Muscle layer of colon (tissue), 2 donors: ENCODE data around the gene PCDHGA8.
A peak's percentile ranks its signal among the peaks of the same experiment; 100 is the strongest.
"Not testable (repeated sequence)": the region's sequence is repeated elsewhere in the genome, so short reads cannot be mapped to it uniquely, and the experiment has no call there.

Source experiments
- H3K27ac ChIP-seq: one replicate; pipeline ENCODE4 v1.7.0; 2013; ENCODE audit warnings: low read depth, mild to moderate bottlenecking, low read length, moderate library complexity
- H3K27me3 ChIP-seq, 2 donors: one replicate each; pipeline ENCODE4 v1.7.0; 2013; ENCODE audit warnings: low read length in 2 of 2, mild to moderate bottlenecking in 2 of 2; ENCODE audit not compliant: insufficient read depth in 2 of 2, control insufficient read depth in 1 of 2
- H3K36me3 ChIP-seq: one replicate; pipeline ENCODE4 v1.7.0; 2013; ENCODE audit warnings: mild to moderate bottlenecking, low read length; ENCODE audit not compliant: insufficient read depth
- H3K4me1 ChIP-seq: one replicate; pipeline ENCODE4 v1.7.0; 2013; ENCODE audit warnings: mild to moderate bottlenecking, low read length; ENCODE audit not compliant: insufficient read depth
- H3K4me3 ChIP-seq, 2 donors: one replicate each; pipeline ENCODE4 v1.7.0; 2013; ENCODE audit warnings: low read length in 2 of 2, low read depth in 1 of 2, mild to moderate bottlenecking in 1 of 2, moderate library complexity in 1 of 2
- H3K9ac ChIP-seq: one replicate; pipeline ENCODE4 v1.7.0; 2013; ENCODE audit warnings: low read length
- H3K9me3 ChIP-seq: one replicate; pipeline ENCODE4 v1.7.0; 2013; ENCODE audit warnings: mild to moderate bottlenecking, low read length
- donor health status: abdominal sarcoma.
- donor health status: Adenocarcinoma of cecum.

PCDHGA8 gene

DNA sequence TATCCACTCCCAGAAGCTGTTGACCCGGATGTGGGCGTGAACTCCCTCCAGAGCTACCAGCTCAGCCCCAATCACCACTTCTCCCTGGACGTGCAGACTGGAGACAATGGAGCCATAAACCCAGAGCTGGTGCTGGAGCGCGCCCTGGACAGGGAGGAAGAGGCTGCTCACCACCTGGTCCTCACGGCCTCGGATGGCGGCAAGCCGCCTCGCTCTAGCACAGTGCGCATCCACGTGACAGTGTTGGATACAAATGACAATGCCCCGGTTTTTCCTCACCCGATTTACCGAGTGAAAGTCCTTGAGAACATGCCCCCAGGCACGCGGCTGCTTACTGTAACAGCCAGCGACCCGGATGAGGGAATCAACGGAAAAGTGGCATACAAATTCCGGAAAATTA, 834 bp downstream of the PCDHGA8 start:
- H3K9ac ChIP-seq, result no peak overlapping the region
- H3K27me3 ChIP-seq, result no peaks in the 10 kb centered on the region
- no peaks in the 10 kb centered on the region for H3K36me3 ChIP-seq
- H3K27ac ChIP-seq, result no peak overlapping the region
- H3K4me3 ChIP-seq, result no peak overlapping the region
- peaks cover 69% of the 10 kb centered on the region for H3K9me3 ChIP-seq
- H3K4me1 ChIP-seq, result no peaks in the 10 kb centered on the region

DNA sequence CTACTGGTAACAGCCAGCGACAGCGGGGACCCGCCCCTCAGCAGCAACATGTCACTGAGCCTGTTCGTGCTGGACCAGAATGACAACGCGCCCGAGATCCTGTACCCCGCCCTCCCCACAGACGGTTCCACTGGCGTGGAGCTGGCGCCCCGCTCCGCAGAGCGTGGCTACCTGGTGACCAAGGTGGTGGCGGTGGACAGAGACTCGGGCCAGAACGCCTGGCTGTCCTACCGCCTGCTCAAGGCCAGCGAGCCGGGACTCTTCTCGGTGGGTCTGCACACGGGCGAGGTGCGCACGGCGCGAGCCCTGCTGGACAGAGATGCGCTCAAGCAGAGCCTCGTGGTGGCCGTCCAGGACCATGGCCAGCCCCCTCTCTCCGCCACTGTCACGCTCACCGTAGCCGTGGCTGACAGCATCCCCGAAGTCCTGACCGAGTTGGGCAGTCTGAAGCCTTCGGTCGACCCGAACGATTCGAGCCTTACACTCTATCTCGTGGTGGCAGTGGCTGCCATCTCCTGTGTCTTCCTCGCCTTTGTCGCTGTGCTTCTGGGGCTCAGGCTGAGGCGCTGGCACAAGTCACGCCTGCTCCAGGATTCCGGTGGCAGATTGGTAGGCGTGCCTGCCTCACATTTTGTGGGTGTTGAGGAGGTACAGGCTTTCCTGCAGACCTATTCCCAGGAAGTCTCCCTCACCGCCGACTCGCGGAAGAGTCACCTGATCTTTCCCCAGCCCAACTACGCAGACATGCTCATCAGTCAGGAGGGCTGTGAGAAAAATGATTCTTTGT, 2.2 kb downstream of the PCDHGA8 start:
- H3K36me3 ChIP-seq, H3K9ac ChIP-seq, H3K27ac ChIP-seq, H3K4me3 ChIP-seq, H3K27me3 ChIP-seq, H3K4me1 ChIP-seq: not testable (repeated sequence)
- peaks cover 71% of the 10 kb centered on the region for H3K9me3 ChIP-seq

DNA sequence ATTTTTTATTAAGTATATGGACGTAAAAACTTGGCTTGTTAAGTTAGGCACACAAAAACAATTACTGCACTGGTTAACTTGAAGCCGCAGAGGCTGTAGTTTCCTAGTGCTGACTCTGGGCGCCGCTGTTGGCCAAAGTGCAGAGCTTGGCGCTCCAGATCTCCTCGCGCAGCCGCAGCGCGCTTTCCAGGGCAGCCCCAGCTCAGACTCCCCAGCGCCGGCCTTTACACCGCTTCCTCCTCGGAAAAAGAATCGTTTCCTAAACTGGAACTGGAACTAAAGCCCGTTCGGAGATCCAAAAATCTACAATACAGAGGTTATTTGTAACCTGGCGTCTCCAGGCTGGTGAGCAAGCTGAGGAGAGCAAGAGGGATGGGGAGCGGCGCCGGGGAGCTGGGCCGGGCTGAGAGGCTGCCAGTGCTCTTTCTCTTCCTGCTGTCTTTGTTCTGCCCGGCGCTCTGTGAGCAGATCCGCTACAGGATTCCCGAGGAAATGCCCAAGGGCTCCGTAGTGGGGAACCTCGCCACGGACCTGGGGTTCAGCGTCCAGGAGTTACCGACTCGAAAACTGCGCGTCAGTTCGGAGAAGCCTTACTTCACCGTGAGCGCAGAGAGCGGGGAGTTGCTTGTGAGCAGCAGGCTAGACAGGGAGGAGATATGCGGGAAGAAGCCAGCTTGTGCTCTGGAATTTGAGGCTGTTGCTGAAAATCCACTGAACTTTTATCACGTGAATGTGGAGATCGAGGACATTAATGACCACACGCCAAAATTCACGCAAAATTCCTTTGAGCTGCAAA, 5.5 kb downstream of the PCDHGA8 start, which contains the start of gene PCDHGB5:
Gene PCDHGB5, plus strand, starts transcription at position 192 of the 796 bp plus-strand sequence. Its CDS starts 181 bp downstream, at position 373.
- not testable (repeated sequence) for H3K9ac ChIP-seq, H3K4me1 ChIP-seq, H3K27me3 ChIP-seq, H3K36me3 ChIP-seq, H3K27ac ChIP-seq
- Histone ChIP-seq H3K4me3 (peak within 1 kb of the TSS; percentile 20 to 22), H3K9me3 (peaks cover 71% of the 10 kb centered on the region)

DNA sequence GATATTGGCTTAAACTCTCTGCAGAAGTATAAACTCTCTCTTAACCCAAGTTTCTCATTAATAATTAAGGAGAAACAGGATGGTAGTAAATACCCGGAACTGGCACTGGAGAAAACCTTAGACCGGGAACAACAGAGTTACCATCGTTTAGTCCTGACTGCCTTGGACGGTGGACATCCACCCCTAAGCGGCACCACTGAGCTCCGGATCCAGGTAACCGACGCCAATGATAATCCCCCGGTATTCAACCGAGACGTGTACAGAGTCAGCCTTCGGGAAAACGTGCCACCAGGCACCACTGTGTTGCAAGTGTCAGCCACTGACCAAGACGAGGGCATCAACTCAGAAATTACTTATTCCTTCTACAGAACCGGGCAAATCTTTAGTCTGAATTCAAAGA, 6.2 kb downstream of the PCDHGA8 start:
- Histone ChIP-seq H3K4me1 (no peaks in the 10 kb centered on the region), H3K27me3 (no peaks in the 10 kb centered on the region), H3K9ac (no peak overlapping the region), H3K27ac (no peak overlapping the region), H3K9me3 (peaks cover 71% of the 10 kb centered on the region), H3K4me3 (peak overlapping the region in 1 of 2 donors; percentile 22), H3K36me3 (no peaks in the 10 kb centered on the region)

DNA sequence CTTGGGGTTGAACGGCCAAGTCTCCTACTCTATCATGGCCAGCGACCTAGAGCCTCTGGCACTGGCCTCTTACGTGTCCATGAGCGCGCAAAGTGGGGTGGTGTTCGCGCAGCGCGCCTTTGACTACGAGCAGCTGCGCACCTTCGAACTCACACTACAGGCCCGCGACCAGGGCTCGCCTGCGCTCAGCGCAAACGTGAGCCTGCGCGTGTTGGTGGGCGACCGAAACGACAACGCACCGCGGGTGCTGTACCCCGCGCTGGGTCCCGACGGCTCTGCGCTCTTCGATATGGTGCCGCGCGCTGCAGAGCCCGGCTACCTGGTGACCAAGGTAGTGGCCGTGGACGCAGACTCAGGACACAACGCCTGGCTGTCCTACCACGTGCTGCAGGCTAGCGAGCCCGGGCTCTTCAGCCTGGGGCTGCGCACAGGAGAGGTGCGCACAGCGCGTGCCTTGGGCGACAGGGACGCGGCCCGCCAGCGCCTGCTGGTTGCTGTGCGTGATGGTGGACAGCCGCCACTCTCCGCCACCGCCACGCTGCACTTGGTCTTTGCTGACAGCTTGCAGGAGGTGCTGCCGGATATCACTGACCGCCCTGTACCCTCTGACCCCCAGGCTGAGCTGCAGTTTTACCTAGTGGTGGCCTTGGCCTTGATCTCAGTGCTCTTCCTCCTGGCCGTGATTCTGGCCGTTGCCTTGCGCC, 7.3 kb downstream of the PCDHGA8 start:
- Histone ChIP-seq H3K27me3 (no peaks in the 10 kb centered on the region), H3K4me3 (peak overlapping the region; percentile 11 to 22), H3K4me1 (no peaks in the 10 kb centered on the region), H3K36me3 (no peaks in the 10 kb centered on the region), H3K9ac (no peak overlapping the region), H3K27ac (no peak overlapping the region), H3K9me3 (peaks cover 70% of the 10 kb centered on the region)

DNA sequence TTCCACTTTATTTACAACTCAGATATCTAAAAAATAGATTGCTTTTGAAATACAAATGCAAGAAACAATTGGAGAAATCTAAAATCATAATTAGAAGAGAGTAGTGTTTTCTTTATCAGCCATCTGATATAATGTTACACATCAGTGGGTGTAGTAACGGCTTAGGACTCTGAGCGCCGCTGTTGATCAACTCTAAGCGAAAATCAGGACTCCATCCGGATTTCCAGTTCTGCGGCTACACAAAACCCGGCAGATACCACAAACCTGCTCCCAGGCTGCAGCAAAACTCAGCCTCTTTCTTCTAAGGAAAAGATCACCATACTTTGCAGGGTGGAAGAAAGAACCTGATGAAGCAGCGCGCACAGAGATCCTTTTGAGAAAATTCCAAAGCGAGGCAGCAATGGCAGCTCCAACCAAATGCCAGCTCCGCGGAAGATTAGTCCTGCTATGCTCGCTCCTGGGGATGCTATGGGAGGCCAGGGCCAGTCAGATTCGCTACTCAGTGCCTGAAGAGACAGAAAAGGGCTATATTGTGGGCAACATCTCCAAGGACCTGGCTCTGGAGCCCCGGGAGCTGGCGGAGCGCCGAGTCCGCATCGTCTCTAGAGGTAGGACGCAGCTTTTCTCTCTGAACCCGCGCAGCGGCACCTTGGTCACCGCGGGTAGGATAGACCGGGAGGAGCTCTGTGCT, 10.3 kb downstream of the PCDHGA8 start, which contains the start of gene PCDHGA9:
Gene PCDHGA9, plus strand, starts transcription at position 226 of the 691 bp plus-strand sequence. Its CDS starts 175 bp downstream, at position 401.
- H3K4me1 ChIP-seq, result no peaks in the 10 kb centered on the region
- H3K9ac ChIP-seq, result no peak within 1 kb of the TSS
- no peaks in the 10 kb centered on the region for H3K36me3 ChIP-seq
- H3K27me3 ChIP-seq, result no peaks in the 10 kb centered on the region
- H3K9me3 ChIP-seq, result peaks cover 73% of the 10 kb centered on the region
- no peak within 1 kb of the TSS for H3K27ac ChIP-seq
- H3K4me3 ChIP-seq, result peak within 1 kb of the TSS in 1 of 2 donors; percentile 36

DNA sequence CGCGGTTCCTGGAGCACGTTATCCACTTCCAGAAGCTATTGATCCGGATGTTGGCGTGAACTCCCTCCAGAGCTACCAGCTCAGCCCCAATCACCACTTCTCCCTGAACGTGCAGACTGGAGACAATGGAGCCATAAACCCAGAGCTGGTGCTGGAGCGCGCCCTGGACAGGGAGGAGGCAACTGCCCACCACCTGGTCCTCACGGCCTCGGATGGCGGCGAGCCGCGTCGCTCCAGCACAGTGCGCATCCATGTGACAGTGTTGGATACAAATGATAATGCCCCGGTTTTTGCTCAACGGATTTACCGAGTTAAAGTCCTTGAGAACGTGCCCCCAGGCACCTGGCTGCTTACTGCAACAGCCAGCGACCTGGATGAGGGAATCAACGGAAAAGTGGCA, 11.0 kb downstream of the PCDHGA8 start:
- Histone ChIP-seq H3K27me3 (no peaks in the 10 kb centered on the region), H3K9ac (no peak overlapping the region), H3K4me3 (peak overlapping the region in 1 of 2 donors; percentile 36), H3K9me3 (peaks cover 80% of the 10 kb centered on the region), H3K4me1 (no peaks in the 10 kb centered on the region), H3K27ac (no peak overlapping the region), H3K36me3 (no peaks in the 10 kb centered on the region)

DNA sequence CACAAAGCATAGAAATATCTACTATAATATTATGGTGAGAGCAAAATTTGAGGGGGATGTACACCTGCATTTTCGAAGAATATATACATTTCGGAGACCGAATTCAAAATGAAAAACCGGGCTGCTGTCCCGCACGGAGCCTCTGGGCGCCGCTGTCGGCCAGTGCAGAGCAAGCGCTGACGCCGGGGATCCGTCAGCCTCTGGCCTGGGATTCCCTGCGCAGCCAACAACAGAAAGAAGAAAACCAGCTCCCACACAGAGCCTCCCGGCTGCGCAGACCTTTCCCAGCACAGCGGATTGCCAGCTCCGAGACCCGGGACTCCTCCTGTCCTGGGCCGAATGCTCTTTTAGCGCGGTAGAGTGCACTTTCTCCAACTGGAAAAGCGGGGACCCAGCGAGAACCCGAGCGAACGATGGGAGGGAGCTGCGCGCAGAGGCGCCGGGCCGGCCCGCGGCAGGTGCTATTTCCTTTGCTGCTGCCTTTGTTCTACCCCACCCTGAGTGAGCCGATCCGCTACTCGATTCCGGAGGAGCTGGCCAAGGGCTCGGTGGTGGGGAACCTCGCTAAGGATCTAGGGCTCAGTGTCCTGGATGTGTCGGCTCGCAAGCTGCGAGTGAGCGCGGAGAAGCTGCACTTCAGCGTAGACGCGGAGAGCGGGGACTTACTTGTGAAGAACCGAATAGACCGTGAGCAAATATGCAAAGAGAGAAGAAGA, 15.5 kb downstream of the PCDHGA8 start, which contains the start of gene PCDHGB6:
Gene PCDHGB6, plus strand, starts transcription at position 232 of the 716 bp plus-strand sequence. Its CDS starts 182 bp downstream, at position 414.
- H3K27ac ChIP-seq, H3K36me3 ChIP-seq, H3K4me1 ChIP-seq, H3K9ac ChIP-seq, H3K27me3 ChIP-seq: not testable (repeated sequence)
- H3K9me3 ChIP-seq, result peaks cover 86% of the 10 kb centered on the region
- peak within 1 kb of the TSS in 1 of 2 donors; percentile 49 for H3K4me3 ChIP-seq

DNA sequence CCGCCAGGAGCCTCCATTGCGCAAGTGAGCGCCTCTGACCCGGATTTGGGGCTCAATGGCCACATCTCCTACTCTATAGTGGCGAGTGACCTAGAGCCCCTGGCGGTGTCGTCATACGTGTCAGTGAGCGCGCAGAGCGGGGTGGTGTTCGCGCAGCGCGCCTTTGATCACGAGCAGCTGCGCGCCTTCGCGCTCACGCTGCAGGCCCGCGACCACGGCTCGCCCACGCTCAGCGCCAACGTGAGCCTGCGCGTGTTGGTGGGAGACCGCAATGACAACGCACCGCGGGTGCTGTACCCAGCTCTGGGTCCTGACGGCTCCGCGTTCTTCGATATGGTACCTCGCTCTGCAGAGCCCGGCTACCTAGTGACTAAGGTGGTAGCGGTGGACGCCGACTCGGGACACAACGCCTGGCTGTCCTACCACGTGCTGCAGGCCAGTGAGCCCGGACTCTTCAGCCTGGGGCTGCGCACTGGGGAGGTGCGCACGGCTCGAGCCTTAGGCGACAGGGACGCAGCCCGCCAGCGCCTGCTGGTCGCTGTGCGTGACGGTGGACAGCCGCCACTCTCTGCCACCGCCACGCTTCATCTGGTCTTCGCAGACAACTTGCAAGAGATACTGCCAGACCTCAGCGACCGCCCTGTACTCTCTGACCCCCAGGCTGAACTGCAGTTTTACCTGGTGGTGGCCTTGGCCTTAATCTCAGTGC, 17.3 kb downstream of the PCDHGA8 start:
- Histone ChIP-seq H3K4me1 (no peaks in the 10 kb centered on the region), H3K27ac (no peak overlapping the region), H3K9ac (no peak overlapping the region), H3K36me3 (no peaks in the 10 kb centered on the region), H3K4me3 (peak overlapping the region; percentile 11 to 49), H3K9me3 (peaks cover 82% of the 10 kb centered on the region), H3K27me3 (no peaks in the 10 kb centered on the region)

DNA sequence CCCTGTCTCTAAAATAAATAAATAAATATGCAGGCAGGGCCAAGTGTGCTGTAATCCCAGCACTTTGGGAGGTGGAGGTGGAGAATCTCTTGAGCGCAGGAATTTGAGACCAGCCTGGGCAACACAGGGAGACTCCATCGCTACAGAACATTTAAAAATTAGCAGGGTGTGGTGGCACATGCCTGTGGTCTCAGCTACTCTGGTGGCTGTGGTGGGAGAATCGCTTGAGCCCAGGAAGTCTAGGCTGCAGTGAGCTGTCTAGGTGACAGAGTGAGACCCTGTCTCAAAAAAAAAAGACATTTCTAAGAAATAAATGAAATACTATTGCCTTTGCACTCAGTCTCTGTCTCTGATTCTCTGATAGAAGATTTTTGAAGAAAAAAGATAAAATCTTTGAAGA, 19.1 kb downstream of the PCDHGA8 start:
- H3K4me1 ChIP-seq, result no peaks in the 10 kb centered on the region

More for the DNA sequence above, 19.1 kb downstream of the PCDHGA8 start:
- Histone ChIP-seq H3K36me3 (no peaks in the 10 kb centered on the region), H3K9me3 (peaks cover 81% of the 10 kb centered on the region), H3K27me3 (no peaks in the 10 kb centered on the region), H3K4me3 (peak overlapping the region in 1 of 2 donors; percentile 35), H3K9ac (no peak overlapping the region), H3K27ac (no peak overlapping the region)
